ENCODE data around the gene ZNF618.

- no peak for TF ChIP-seq FOSL2 (IDR thresholded peaks at IDR 0.05; ENCODE audit: borderline replicate concordance, low read depth)
- TF ChIP-seq MAX (IDR thresholded peaks at IDR 0.05; ENCODE audit: low read depth), result no peak
- TF ChIP-seq CTCF (IDR thresholded peaks at IDR 0.05), result no peak
- no peak for TF ChIP-seq EP300 (IDR thresholded peaks at IDR 0.05; ENCODE audit: borderline replicate concordance in 1 of 2, low read depth in 1 of 2, low read length in 1 of 2)
- no peak for TF ChIP-seq REST (IDR thresholded peaks at IDR 0.05; ENCODE audit: low read depth, low read length)
- TF ChIP-seq USF1 (IDR thresholded peaks at IDR 0.05; ENCODE audit: borderline replicate concordance, low read depth), result no peak
- TF ChIP-seq GABPA (IDR thresholded peaks at IDR 0.05; ENCODE audit: low read depth), result no peak
- TF ChIP-seq EZH2phosphoT487 (IDR thresholded peaks at IDR 0.05; ENCODE audit: borderline replicate concordance, low read depth), result no peak
- TF ChIP-seq CHD2 (IDR thresholded peaks at IDR 0.05; ENCODE audit: low read length, partially characterized antibody), result no peak
- no peak for TF ChIP-seq SIN3A (IDR thresholded peaks at IDR 0.05; ENCODE audit: borderline replicate concordance, low read depth, low read length)
- TF ChIP-seq MXI1 (IDR thresholded peaks at IDR 0.05; ENCODE audit: low read depth, low read length), result no peak
Measured at GRCh38 chr9:114049441-114050225, 173.5 kb downstream of the ZNF618 start.
